Adrenal gland (tissue), 5 donors: ENCODE data around the gene WIPF1.

Experiments used
- CTCF ChIP-seq, 6 experiments: fragments of 450-650 bp in 4 of 6; fragments of 200-600 bp in 2 of 6; sonication (generic) in 1 of 6; IDR thresholded peaks; 1 replicate in 5 of 6; 2 replicates in 1 of 6; pipeline versions ENCODE4 v1.5.1 to v1.8.0; 2016 to 2021; ENCODE audit warnings: antibody characterized with exemption in 6 of 6, mild to moderate bottlenecking in 2 of 6, moderate library complexity in 1 of 6
- POLR2A ChIP-seq, 2 donors: fragments of 450-650 bp; IDR thresholded peaks; one replicate each; pipeline ENCODE4 v1.6.1; 2017; ENCODE audit warnings: antibody characterized with exemption in 2 of 2, mild to moderate bottlenecking in 2 of 2, moderate library complexity in 1 of 2
- donor health status: DM: no; HTN: no; CAD: no.

- TF ChIP-seq CTCF (IDR thresholded peaks at IDR 0.05) (no peak), POLR2A (IDR thresholded peaks at IDR 0.05) (no peak)
Observed at GRCh38 chr2:174570318-174570958, 27.2 kb downstream of the WIPF1 start.
